ENCODE measurements around the gene VSIG10L2.
A peak's percentile ranks its signal among the peaks of the same experiment; 100 is the strongest.
"Not testable (repeated sequence)": the region's sequence is repeated elsewhere in the genome, so short reads cannot be mapped to it uniquely, and the experiment has no call there.

The VSIG10L2 gene

DNA sequence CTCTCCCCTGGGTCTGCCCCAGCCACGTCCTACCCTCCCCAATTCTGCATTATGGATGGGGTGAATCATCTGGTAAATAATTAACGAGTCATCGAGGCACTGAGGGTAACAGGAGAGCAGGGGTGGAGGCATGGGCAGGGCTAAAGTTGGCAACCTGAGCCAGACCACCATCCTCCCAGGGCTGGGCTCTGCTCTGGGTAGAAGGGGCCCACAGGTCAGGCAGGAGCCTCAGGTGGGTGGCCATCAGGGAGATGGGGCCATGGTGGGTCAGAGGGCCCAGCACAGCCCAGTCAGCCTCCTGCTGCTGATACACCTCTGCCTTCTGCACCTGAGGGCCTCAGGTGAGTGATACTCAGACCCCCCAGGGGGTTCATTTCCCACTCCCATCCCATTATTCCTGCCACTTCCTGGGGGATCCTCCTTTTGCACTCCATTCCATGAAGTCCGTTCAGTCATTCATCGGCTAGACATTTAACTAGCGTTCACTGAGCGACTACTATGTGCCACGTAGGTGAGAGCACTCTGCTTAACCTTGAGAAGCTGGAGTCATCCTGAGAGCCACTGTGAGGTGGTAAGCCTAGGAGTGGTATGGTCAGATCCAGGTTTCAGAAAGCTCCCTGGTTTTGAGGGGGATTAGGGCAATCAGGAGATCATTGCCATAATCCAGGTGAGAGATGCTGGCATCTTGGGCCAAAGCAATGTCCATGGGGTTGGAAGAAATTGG is at the start of gene VSIG10L2:
Gene VSIG10L2 (plus strand): TSS at position 248 of the 724 bp plus-strand sequence. CDS start 12 bp downstream, at position 260.
- no peak for DNase-seq

DNA sequence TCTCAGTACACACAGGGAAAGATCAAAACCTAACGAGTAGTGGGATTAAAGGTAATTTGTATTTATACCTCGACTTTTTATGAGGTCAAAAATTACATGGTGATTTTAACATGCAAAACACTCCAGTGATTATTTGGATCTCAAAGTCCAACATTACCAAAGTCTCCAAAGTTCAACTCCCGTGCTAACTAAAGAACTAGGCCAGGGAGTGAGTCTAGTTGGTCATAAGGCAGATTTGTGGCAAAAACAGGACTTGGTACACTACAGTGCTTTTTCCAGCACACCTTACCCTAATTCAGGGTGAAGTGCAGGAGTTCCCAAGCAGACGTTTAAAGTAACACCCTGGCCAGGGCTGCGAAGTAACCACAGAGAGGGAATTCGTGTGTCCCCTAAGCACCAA is 44.0 kb upstream of the VSIG10L2 start:
- DNase-seq, result no peak

DNA sequence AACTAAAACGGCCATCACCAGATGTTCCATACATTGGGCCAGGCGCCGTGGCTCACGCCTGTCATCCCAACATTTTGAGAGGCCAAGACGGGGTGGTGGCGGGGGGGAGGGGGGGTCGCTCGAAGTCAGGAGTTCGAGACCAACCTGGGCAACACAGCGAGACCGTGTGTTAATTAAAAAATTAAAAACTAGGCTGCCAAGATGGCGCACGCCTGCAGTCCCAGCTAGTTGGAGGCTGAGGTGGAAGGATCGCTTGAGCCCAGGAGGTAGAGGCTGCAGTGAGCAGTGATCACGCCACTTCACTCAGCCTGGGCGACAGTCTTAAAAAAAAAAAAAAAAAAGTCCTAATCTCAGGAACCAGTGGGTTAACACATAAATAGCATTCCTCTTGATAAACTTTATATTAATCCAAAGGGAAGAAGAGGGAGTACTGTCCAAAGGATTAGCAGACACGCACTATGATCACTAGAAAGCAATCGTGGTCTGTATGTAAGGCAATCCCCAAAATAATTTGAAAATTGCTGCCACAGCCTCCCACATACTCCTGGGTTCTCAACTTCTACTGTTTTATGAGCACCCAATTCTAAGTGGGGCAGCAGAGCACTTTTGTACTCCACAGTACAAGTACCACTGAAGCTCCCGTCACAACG is 43.4 kb upstream of the VSIG10L2 start:
- no peak for DNase-seq

DNA sequence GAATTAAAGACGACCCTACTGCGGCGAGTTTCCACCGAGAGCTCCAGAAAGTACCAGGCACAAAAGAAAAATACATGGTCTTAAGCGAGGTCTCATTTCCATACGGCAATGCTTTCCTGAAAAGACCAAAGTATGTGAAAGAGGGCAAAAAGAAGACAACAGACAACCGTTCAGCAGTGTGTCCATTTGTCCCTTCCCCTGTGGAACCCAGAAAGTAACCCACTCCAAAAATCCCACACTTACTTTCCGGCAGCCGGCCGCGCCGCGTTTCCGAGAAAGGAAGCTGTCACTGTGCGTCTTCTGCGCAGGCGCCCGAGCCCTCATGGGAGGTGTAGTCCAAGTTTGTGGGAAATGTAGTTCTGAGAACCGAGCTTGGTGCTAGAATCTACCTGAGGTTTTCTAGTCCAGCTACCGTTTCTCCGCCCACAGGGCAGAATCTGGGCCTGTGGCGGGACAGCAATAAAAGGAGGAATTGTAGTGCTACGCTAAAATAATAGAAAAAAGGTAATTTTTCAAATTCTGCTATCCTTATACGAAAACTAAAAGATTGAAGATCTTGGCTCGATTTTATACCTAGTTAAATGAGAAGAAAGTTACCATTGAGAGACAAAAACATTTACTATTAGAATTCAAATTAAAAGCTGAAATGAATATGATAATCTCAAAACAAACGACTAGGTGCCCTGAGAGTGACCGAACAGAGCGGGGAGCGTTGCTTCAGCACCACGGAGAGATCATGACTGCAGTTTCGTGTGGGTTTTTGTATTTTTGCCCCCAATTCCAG is 42.7 kb upstream of the VSIG10L2 start, which contains the start of gene PUS3:
Gene PUS3 (minus strand): TSS at position 280 of the 784 bp plus-strand sequence. CDS start 6,922 bp downstream, outside the sequence.
- DNase-seq, result peak; percentile 89

DNA sequence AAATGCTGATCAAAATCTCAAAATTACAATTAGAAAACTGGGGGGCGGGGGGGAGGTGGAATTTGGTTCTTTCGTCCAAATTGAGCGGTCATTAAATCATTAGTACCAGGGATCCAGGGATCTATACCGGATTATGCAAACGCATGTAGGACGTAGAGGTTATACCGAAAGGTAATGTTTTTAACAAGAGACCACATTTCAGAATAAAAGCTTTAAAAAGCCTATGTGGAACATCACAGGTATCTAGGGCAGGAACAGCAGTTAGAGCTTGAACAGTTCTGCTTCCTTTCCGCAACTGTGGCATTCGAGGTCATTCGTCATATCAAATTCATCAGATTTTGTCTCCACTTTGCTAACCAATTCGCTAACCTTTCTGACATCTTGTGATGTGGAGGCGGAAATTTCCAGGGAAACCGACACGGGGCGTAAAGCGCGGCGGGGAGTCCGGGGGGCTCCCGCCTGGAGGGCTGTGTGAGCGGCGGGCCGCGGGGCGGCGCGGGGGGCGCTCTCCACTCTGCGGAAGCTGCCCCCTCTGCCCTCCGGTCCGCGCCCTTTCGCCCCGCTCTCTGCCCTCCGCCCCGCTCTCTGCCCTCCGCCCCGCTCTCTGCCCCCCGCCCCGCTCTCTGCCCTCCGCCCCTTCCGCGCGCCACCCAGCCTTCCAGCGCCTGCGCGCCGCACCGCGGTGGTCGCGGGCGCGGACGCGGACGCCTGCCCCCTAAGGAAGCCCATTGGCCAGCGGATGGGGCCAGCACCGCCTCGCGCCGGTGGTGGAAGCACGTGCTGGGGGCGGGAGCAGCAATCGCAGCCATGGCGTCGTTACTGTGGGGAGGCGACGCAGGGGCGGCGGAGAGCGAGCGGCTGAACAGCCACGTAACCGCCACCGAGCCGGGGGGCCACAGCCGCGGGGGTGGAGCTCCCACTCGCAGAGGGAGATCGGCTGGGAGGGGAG is 41.9 kb upstream of the VSIG10L2 start, which contains the start of gene DDX25:
Gene DDX25 (plus strand): TSS at position 798 of the 949 bp plus-strand sequence. CDS start 10 bp downstream, at position 808.
- DNase-seq, result no peak

DNA sequence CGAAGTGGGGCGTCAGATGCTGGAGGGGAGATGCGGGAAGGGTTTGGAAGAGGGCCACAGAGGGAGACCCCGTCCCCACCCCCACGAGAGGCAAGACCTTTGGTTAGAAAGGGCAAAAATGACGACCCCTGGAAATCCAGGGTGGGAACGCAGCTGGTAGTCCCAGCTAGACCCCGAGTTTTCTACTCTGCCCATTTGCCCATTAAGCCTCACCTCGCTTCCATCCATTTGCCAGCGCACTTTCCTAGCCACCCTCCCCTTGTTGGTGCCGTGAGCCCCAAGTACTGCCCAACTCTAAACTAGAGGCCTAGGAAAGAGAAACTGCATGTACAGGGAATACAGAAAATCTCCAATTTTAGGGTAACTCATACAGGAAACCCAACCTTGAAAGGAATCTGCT is 41.2 kb upstream of the VSIG10L2 start:
- no peak for DNase-seq

DNA sequence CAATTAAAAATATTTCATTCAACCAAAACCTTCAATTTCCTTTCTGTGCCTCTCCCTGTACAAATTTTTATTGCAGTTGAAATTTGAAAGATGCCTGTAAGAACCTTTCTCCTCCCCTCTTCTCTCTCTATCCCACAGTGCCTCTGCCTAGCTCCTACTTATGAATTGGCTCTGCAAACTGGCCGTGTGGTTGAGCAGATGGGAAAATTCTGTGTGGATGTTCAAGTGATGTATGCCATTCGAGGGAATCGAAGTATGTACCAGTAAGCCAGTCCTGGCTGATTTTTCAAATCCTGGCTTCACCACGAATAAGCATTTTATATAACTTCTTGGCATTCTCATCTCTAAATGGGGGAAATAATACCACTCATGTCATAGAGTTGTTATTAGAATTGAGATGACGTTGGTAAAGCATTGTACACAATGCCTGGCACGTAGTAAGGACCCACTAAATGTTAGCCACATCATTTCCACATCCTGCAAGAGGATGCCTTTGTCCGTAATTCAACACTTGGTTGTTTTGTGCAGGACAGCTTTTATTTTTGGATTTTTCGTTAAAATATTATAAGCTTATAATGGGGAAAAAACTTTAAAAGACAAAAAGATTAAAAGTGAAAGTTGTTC is 35.5 kb upstream of the VSIG10L2 start:
- DNase-seq, result no peak

DNA sequence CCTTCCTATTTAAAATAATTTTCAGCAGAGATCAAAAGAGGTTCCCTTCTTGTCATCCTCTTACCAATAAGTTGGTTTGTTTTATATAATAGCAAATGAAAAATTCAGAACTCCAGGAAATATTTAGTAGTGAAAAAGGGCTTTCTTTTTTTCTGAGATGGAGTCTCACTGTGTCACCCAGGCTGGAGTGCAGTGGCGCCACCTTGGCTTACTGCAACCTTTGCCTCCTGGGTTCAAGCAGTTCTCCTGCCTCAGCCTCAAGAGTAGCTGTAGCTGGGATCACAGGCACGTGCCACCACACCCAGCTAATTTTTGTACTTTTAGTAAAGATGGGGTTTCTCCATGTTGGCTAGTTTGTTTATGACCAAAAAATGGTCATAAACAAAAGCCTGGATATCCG is 31.2 kb upstream of the VSIG10L2 start:
- not testable (repeated sequence) for DNase-seq

DNA sequence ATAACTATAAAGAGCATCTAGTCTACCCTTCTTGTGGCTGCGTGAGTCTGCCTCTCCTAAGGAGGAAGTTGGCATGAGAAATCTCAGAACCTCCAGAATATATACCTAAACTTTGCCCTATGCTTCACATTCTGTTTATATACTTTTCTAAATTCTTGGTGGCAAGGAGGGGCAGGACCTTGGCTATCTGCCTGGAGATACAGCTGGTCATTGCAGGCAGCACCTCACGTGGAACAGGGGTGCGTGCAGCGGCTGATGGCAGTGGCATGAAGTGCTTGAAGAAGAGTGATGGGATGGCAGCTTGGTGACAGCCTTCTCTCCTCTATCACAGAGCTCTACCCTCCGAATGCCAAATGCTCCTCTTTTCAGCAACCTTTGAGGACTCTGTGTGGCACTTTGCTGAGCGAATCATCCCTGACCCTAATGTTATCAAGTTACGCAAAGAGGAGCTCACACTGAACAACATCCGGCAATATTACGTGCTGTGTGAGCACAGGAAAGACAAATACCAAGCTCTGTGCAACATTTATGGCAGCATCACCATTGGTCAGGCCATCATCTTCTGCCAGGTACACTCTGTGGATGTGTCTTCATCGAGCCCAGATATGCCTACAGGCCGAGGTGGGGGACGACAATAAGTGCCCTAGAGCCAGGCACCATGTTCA is 29.0 kb upstream of the VSIG10L2 start:
- no peak for DNase-seq

DNA sequence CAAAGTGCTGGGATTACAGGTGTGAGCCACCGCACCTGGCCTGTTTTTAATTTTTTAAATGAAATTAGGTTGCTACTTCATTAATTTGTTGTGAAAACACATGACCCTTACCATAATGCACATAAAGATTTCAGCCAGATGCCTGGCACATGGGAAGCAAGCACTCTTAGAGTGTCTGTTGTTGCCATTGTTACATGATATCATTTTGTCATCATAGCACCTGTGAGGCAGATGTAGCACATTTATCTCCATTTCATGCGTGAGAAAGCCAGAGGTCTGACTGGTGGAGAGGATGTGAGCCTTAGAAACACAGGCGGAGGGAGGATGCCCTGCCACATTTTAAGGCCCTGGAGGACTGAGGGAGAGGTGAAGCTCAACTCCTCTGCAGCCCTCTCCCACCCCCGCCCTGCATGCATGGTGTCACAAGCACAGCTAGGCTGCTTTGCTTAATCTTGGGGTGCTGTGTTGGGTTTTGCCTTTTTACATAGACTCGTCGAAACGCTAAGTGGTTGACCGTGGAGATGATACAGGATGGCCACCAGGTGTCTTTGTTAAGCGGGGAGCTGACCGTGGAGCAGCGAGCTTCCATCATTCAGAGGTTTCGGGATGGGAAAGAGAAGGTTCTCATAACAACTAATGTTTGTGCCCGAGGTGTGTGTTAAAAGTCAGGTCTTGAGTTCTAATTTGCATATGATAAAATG is 27.6 kb upstream of the VSIG10L2 start:
- DNase-seq, result no peak

DNA sequence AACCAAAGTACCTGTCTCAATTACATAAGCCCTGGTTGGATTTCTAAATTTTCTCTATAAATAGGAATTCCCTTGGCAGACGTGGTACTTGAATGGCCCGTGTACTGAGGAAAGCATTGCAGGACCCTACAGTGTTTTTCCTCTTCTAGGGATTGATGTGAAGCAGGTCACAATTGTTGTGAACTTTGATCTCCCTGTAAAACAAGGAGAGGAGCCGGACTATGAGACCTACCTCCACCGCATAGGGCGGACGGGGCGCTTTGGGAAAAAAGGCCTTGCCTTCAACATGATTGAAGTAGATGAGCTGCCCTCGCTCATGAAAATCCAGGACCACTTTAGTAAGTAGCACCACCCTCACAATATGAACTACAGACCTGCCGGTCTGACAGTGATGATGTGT is 24.8 kb upstream of the VSIG10L2 start:
- no peak for DNase-seq

DNA sequence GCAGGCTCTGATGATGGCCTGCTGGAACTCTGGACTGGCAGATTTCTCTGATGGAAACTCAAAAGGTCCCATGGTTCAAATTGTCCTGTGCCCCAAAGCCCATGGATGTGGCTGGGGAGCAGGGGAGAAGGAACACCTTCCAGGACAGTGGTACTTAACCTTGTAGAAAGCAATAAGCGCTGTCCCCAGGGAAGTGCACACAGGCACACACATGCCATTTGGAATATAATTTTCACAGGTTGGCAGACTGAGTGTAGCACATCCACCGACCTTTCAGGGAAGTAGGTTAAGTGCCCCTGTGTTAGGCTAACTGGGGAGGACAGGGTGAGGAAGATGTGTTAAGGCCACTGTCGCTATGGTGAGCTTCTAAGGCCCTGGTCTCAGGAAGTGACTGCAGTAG is 23.7 kb upstream of the VSIG10L2 start:
- no peak for DNase-seq

DNA sequence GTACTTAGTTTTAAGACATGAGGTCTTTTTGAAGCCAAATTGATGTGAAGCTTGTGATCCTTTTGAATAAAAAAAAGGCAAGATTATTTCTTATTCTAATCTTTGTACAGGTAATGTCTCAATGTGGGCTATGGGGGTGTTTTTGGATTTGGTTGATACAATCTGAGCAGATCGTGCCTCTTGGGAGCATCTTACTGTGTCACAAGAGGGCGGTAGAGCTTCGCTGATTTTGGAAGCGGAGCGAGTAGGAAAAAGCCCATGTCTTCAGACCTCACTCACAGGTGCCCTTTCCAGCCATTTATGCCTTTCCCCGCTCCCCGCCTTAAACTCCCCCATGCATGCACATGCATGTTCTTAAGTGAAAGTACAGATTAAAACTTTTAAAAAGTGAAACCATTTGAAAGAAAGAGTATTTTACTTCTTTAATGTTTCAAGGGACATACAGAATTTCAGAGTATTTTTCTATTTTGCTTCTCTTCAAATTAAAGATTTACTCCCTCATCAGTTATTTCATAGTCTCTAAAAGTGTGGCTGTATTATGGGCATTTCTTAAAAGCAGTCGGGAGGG is 22.7 kb upstream of the VSIG10L2 start:
- peak; percentile 71 for DNase-seq

DNA sequence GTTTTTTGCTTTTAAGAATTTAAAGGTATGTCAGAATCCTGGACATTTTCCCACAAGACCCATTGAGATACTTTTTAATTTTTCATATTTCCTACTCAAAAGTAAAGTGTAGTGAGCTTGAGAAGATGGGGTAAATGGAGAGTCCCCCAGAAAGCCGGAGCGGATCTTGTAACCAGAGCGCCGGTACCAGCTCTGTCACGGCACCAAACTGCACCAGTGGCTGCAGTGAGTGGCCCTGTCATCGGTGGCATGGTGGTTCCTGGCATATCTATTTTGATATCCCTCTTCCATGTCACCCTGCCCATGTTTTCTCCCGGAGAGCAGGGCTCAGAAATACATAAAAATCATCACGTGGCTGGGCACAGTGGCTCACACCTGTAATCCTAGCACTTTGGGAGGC is 22.2 kb upstream of the VSIG10L2 start:
- DNase-seq, result no peak

DNA sequence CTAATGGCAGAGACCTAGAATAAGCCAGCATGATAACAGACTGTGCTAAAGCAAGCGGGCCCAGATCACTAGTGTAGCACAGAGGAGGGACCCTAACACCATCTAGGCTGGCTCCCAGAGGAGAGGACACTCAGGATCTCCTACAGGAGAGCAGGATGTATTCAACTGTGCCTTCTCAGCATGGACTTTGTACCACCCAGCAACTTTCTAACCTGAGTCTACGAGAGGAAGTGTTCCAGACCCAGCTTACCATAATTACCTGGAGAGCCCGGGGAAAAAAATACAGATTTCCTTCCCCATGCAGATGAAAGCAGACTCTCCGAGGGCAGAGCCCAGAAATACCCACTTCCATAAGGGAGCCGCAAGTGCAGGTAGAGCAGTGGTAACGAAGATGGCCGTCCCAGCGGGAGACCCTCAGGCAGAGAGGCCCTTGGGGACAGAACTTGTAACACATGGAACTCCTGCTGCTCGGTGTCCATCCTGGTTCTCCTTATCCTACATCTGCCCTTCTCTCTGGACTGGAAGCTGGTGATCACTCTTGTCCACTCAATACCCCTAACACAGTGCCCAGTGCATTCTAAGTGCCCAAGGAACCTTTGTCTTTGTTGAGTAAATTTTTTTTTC is 21.3 kb upstream of the VSIG10L2 start:
- no peak for DNase-seq

DNA sequence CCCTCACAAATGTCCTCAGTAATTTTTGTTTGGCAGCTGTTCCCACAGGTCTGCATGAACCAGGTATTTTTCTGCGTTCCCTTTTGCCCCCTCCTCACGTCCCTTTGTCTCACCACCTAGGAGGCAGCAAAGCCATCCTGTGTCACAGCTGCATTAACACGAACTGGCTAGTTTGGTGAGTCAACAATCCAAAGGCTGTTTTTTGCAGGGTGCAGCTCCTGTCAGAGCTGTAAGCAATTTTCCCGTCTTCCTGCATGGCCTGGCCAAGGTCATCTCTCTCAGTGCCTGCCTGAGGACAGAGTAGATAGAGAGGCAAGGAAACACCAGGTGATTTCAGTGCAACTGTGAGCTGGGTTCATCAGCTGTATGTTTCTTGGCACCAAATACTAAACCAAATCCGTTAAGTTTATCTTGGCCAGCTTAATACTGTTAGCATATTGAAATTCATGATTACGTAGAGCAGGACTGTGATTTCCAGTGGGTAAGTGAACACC is 20.6 kb upstream of the VSIG10L2 start:
- no peak for DNase-seq

DNA sequence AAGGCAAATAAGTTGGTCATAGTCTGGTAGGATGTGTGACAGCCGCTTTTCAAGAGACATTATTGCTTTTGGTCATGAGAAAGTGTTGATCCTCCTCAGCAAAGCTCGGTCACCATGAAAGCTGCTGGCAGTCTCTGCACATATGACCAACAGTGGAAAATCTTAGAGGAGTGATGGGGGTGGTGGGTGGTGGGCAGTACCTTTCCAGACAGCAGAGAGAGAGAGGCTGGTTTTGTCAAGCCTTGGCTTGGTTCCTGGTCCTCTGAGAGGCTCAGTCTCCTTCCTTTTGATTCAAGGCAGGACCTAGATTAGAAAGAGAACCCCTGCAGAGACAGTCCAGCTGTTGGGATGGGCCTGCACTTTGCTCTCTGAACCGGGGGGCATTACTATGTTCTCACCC is 20.0 kb upstream of the VSIG10L2 start:
- DNase-seq, result no peak

DNA sequence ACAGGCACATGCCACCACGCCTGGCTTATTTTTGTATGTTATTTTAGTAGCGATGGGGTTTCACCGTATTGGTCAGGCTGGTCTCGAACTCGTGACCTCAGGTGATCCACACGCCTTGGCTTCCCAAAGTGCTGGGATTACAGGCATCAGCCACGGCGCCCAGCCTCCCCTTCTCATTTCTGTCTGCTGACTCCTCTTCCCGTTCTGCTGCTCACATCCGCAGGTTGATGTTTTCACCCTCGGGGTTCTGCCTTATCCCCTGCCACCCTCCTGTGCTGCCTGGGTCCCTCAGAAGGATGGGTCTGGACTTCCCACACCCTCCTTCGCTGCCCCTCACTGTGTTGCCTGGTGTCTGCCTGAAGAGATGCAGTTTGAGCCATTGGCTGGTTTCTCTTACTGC is 19.2 kb upstream of the VSIG10L2 start:
- DNase-seq, result no peak

DNA sequence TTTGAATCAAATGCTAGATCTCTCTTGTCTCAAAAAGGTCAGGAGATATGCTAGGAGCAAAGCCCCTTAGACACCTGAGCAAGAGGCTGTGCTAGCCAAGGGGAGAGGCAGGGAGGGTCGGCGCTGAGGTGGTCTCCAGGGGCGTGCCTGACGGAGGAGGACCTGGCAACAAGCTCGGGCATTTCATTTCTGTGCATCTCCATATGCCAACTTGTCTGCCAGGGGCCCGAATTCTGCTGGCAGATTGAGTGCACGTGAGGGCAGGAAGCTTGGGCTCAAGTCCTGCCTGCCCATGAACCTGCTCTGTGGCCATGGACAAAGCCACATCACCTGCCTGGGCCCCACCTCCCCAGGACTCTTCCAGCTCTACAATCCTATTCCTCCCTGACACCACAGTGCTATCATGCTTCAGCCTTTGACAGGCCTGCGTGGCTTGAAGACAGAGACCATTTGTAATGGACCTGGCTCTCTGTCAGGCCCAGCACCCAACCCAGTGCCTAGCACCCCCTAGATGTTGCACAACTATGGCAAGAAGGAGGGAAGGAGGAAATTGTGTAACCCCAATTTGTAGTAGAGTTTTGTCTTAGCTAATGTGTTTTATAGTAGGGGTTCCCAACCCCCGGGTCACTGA is 16.3 kb upstream of the VSIG10L2 start:
- DNase-seq, result no peak
